ENCODE results near the gene PLAAT2. TPM values are rescaled to one million over a fixed set of nuclear protein-coding genes. Genes with fewer than 3 reads are reported as not detected.

The PLAAT2 gene
- total RNA-seq, 1 experiment from 2014 or later = 0.66 TPM

- ATAC-seq (no peak), DNase-seq (ENCODE audit: low spot score) (no peak)
- peaks cover 15% of the 10 kb centered on the region for H3K36me3 Mint-ChIP-seq
- H3K4me3 Mint-ChIP-seq = no peak overlapping the region
- CTCF ChIA-PET = no interaction called here
- H3K27me3 Mint-ChIP-seq (ENCODE audit: low read depth) = no peaks in the 10 kb centered on the region
- H3K9me3 Mint-ChIP-seq = peaks cover 8% of the 10 kb centered on the region; the same call in 1 of the 2 replicates
- POLR2A ChIA-PET = interaction anchor here (0.6 kb wide), 1 partner anchor 8 kb away, joined by 3 read pairs; no protein-coding TSS in a partner anchor
- H3K27ac Mint-ChIP-seq = no peak overlapping the region
- H3K4me1 Mint-ChIP-seq = peaks cover 36% of the 10 kb centered on the region
- TF ChIP-seq TP53 (CRISPR knock-in tag; IDR thresholded peaks at IDR 0.05) (no peak), ZNF263 (CRISPR knock-in tag; IDR thresholded peaks at IDR 0.05; ENCODE audit: low read depth) (no peak), ZNF512 (CRISPR knock-in tag; IDR thresholded peaks at IDR 0.05; ENCODE audit: borderline replicate concordance) (no peak), ZNF416 (CRISPR knock-in tag; IDR thresholded peaks at IDR 0.05) (no peak), USF2 (CRISPR knock-in tag; IDR thresholded peaks at IDR 0.05) (no peak), ARID4B (CRISPR knock-in tag; IDR thresholded peaks at IDR 0.05; ENCODE audit: borderline replicate concordance) (no peak), ZNF671 (CRISPR knock-in tag; IDR thresholded peaks at IDR 0.05) (no peak), NFYB (CRISPR knock-in tag; conservative IDR thresholded peaks at IDR 0.05; ENCODE audit: low read depth) (no peak), AR (CRISPR knock-in tag; IDR thresholded peaks at IDR 0.05) (no peak), RELA (CRISPR knock-in tag; IDR thresholded peaks at IDR 0.05; ENCODE audit: borderline replicate concordance) (no peak), PRDM15 (CRISPR knock-in tag; IDR thresholded peaks at IDR 0.05) (no peak), ZBTB43 (CRISPR knock-in tag; IDR thresholded peaks at IDR 0.05) (no peak), MXD4 (CRISPR knock-in tag; IDR thresholded peaks at IDR 0.05; ENCODE audit: borderline replicate concordance) (no peak), NFATC4 (CRISPR knock-in tag; IDR thresholded peaks at IDR 0.05) (no peak), STAT6 (CRISPR knock-in tag; conservative IDR thresholded peaks at IDR 0.05; ENCODE audit: low read depth) (no peak), GRHL2 (CRISPR knock-in tag; IDR thresholded peaks at IDR 0.05; ENCODE audit: insufficient replicate concordance, severe bottlenecking) (no peak), MLX (CRISPR knock-in tag; IDR thresholded peaks at IDR 0.05) (no peak)
These were observed 6.4 kb upstream of the PLAAT2 start for GRCh38 chr11:63569570-63569969.
